CD4-positive, CD25-positive, alpha-beta regulatory T cell (primary cell): ENCODE results near the gene YPEL2. TPM values are rescaled to one million over a fixed set of nuclear protein-coding genes. Genes with fewer than 3 reads are reported as not detected.
"Not testable (repeated sequence)": the region's sequence is repeated elsewhere in the genome, so short reads cannot be mapped to it uniquely, and the experiment has no call there.

Source experiments
- ATAC-seq, 2 donors: fragments of 150-1000 bp; cut with Tn5 transposase; one replicate each; pipeline ENCODE4 v1.10.0; 2021; ENCODE audit warnings: low read depth in 2 of 2, moderate number of reproducible peaks in 2 of 2, moderate library complexity in 1 of 2
- DNase-seq, 3 donors: peaks; one replicate each; pipeline versions ENCODE4 v3.0.0 to v3.0.0-alpha.2; 2012 to 2022; ENCODE audit warnings: mixed read lengths in 1 of 3
- H3K27ac ChIP-seq: one replicate; pipeline ENCODE4 v1.7.0; 2013; ENCODE audit warnings: mild to moderate bottlenecking, low read length; ENCODE audit not compliant: insufficient read depth, poor library complexity, severe bottlenecking
- H3K27me3 ChIP-seq: one replicate; pipeline ENCODE4 v1.7.0; 2013; ENCODE audit warnings: low read length; ENCODE audit not compliant: control insufficient read depth, insufficient read depth
- H3K36me3 ChIP-seq: one replicate; pipeline ENCODE4 v1.7.0; 2013; ENCODE audit warnings: mild to moderate bottlenecking, low read length, moderate library complexity; ENCODE audit not compliant: control insufficient read depth, insufficient read depth
- H3K4me1 ChIP-seq: 2 replicates; pipeline ENCODE4 v1.7.0; 2013; ENCODE audit warnings: mild to moderate bottlenecking, low read length; ENCODE audit not compliant: insufficient read depth, control insufficient read depth, poor library complexity, severe bottlenecking
- H3K4me3 ChIP-seq: one replicate; pipeline ENCODE4 v1.7.0; 2013; ENCODE audit warnings: low read depth, mild to moderate bottlenecking, low read length, moderate library complexity
- H3K9me3 ChIP-seq, 2 experiments: 1 replicate in 1 of 2; 2 replicates in 1 of 2; pipeline ENCODE4 v1.7.0; 2013; ENCODE audit warnings: low read length in 2 of 2, mild to moderate bottlenecking in 1 of 2, moderate library complexity in 1 of 2; ENCODE audit not compliant: control insufficient read depth in 2 of 2
- H3K27ac Mint-ChIP-seq, 3 donors: one replicate each; pipeline ENCODE4 v1.8.0; 2020 to 2022; ENCODE audit warnings: mild to moderate bottlenecking in 3 of 3, mixed read lengths in 3 of 3, moderate library complexity in 2 of 3
- H3K27me3 Mint-ChIP-seq: one replicate; pipeline ENCODE4 v1.8.0; 2022; ENCODE audit warnings: mild to moderate bottlenecking, mixed read lengths
- H3K36me3 Mint-ChIP-seq: one replicate; pipeline ENCODE4 v1.8.0; 2020; ENCODE audit warnings: mixed read lengths
- H3K4me1 Mint-ChIP-seq, 4 donors: one replicate each; pipeline ENCODE4 v1.8.0; 2020 to 2022; ENCODE audit warnings: mixed read lengths in 4 of 4, mild to moderate bottlenecking in 1 of 4
- H3K4me3 Mint-ChIP-seq, 4 donors: one replicate each; pipeline ENCODE4 v1.8.0; 2020 to 2022; ENCODE audit warnings: mild to moderate bottlenecking in 4 of 4, mixed read lengths in 4 of 4, moderate library complexity in 3 of 4
- H3K9me3 Mint-ChIP-seq, 7 donors: one replicate each; pipeline ENCODE4 v1.8.0; 2020 to 2022; ENCODE audit warnings: mixed read lengths in 7 of 7, mild to moderate bottlenecking in 3 of 7, moderate library complexity in 2 of 7
- polyA plus RNA-seq, 4 donors: library from polyadenylated mRNA; unstranded; fragments of 300-500 nt; fragmentation: Illumina TruSeq; gene quantifications; one replicate each; pipeline ENCODE4 v1.2.3, GENCODE V29; 2021
- total RNA-seq: library from RNA; stranded (reverse); gene quantifications from one replicate; pipeline ENCODE4 v1.2.3, GENCODE V29; 2022

YPEL2 gene
- total and polyA plus RNA-seq, 5 donors from 2014 or later, result 35.7 to 64.3 (median 44.8) TPM

DNA sequence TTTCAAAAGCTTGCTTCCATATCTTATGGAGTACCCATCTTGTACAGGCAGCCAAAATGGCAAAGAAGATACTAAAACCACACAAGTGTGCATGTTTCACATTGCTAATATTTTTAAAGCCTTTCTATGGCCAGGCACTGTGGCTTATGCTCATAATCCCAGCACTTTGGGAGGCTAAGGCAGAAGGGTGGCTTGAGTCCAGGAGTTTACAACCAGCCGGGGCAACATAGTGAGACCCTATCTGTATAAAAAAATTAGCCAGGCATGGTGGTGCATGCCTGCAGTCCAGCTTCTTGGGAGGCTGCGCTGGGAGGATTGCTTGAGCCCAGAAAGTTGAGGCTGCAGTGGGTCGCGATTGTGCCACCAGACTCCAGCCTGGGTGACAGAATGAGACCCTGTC, 71.3 kb downstream of the YPEL2 start:
- H3K27ac ChIP-seq, result no peak overlapping the region
- no peak overlapping the region for H3K4me3 ChIP-seq
- Mint-ChIP-seq H3K4me1 (peaks cover 7 to 16% (median 13%) of the 10 kb centered on the region in 4 donors), H3K36me3 (peaks cover 49% of the 10 kb centered on the region), H3K27me3 (no peaks in the 10 kb centered on the region), H3K9me3 (no peaks in the 10 kb centered on the region), H3K4me3 (no peak overlapping the region), H3K27ac (no peak overlapping the region)
- H3K4me1 ChIP-seq, result no peaks in the 10 kb centered on the region
- no peaks in the 10 kb centered on the region for H3K9me3 ChIP-seq
- ATAC-seq, result no peak
- DNase-seq, result no peak
- H3K36me3 ChIP-seq, result peaks cover 53% of the 10 kb centered on the region
- no peaks in the 10 kb centered on the region for H3K27me3 ChIP-seq

DNA sequence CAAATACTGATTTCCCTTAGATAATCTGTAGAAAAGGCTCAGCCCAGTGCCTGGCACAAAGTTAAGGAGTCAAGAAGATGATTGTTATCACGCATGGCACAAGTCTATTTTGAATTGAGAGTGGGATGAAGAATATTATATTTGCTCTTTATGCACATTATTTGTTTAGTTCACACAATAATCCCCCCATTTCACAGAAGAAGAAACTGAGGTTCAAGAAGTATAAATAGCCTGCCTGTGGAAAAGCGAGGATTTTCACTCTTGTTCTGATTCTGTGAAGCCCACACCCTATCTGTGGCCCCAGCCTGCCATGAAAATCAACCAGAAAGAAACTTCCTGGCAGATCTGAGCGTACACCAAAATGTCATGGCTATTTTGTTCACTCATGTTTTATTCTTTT, 73.0 kb downstream of the YPEL2 start:
- Mint-ChIP-seq H3K27ac (peak overlapping the region in 2 of 3 donors; percentile 14 to 55), H3K36me3 (peaks cover 38% of the 10 kb centered on the region), H3K9me3 (peaks cover 0 to 2% (median 0%) of the 10 kb centered on the region in 7 donors), H3K27me3 (no peaks in the 10 kb centered on the region), H3K4me3 (no peak overlapping the region), H3K4me1 (peaks cover 2 to 10% (median 10%) of the 10 kb centered on the region in 4 donors)
- ATAC-seq (no peak), DNase-seq (no peak)
- Histone ChIP-seq H3K36me3 (peaks cover 37% of the 10 kb centered on the region), H3K4me3 (no peak overlapping the region), H3K27ac (no peak overlapping the region), H3K9me3 (no peaks in the 10 kb centered on the region), H3K27me3 (no peaks in the 10 kb centered on the region), H3K4me1 (no peaks in the 10 kb centered on the region)

DNA sequence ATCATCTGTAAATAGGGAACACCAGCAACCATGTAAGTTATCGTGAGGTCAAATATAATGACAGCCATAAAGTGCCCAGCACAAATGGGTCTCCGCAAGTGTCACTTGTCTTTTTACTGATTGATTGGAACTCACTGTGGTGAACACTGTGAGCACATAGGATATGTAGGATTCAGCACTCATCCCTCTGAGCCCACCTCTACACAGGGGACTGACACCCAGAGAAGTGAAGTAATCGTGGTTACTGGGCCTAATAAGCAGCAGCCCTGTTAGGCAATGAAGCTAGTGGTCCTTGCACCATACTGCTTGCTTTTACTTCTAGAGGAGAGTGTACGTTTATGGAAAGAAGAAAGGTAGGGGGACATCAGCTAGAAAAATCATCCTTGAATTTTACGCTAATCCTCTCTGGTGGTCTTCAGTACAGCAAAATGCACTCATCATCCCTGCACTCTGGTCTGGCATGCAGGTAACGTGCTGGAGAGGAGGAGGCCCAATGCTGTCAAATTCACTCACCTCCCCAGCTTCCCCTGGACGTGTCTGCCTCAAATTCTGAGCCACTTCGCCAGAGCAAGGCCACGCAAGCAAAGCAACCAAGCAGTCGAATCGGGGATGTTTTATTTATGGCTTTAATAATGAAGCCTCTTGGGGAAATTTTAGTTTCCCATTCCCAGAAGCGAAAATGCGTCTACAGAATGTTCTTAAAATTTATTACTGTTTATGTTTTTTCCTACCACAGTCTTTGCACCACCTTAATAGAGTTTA, 74.7 kb downstream of the YPEL2 start:
- Histone ChIP-seq H3K4me3 (no peak overlapping the region), H3K9me3 (peaks cover 0 to 5% of the 10 kb centered on the region in 2 experiments), H3K27me3 (no peaks in the 10 kb centered on the region), H3K36me3 (peaks cover 26% of the 10 kb centered on the region), H3K4me1 (no peaks in the 10 kb centered on the region), H3K27ac (no peak overlapping the region)
- no peaks in the 10 kb centered on the region for H3K27me3 Mint-ChIP-seq
- peaks cover 0 to 2% (median 0%) of the 10 kb centered on the region in 7 donors for H3K9me3 Mint-ChIP-seq
- no peak for DNase-seq
- ATAC-seq, result no peak
- peaks cover 32% of the 10 kb centered on the region for H3K36me3 Mint-ChIP-seq
- peaks cover 0 to 10% (median 4%) of the 10 kb centered on the region in 4 donors for H3K4me1 Mint-ChIP-seq
- no peak overlapping the region for H3K4me3 Mint-ChIP-seq
- H3K27ac Mint-ChIP-seq, result peak overlapping the region in 1 of 3 donors; percentile 11

DNA sequence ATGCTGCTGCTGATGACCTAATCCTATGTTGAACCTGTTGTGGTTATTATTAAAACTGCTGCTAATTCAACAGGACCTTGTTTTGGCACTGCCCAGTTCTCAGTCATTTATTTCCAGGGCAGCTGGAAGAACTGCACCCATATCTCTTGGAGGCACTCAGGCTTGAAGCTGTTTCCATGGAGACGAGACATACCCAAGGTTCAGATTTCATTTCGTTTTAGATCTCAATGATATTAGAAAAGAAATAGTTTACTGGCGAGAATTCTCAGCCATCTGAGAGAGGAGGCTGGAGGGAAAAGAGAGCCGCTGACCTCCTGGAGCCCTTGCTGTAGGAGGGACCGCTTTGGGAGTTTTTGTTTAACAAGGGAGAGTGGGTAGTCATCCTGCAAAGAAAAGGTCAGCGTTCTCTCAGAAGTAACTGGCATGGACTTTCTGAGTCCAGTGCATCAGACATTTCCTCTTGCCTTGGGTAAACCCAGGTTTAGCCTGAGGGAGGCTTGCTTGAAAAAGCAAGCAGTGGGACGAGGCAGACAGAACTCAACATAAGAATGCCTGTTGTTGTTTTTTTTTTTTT, 75.4 kb downstream of the YPEL2 start:
- ATAC-seq (no peak), DNase-seq (no peak)
- Mint-ChIP-seq H3K36me3 (peaks cover 32% of the 10 kb centered on the region), H3K9me3 (peaks cover 0 to 2% (median 0%) of the 10 kb centered on the region in 7 donors), H3K4me3 (no peak overlapping the region), H3K27me3 (no peaks in the 10 kb centered on the region), H3K4me1 (peaks cover 0 to 4% (median 1%) of the 10 kb centered on the region in 4 donors), H3K27ac (peak overlapping the region in 1 of 3 donors; percentile 4)
- Histone ChIP-seq H3K9me3 (peaks cover 0 to 5% of the 10 kb centered on the region in 2 experiments), H3K4me3 (no peak overlapping the region), H3K27ac (no peak overlapping the region), H3K4me1 (no peaks in the 10 kb centered on the region), H3K27me3 (no peaks in the 10 kb centered on the region), H3K36me3 (peaks cover 20% of the 10 kb centered on the region)

DNA sequence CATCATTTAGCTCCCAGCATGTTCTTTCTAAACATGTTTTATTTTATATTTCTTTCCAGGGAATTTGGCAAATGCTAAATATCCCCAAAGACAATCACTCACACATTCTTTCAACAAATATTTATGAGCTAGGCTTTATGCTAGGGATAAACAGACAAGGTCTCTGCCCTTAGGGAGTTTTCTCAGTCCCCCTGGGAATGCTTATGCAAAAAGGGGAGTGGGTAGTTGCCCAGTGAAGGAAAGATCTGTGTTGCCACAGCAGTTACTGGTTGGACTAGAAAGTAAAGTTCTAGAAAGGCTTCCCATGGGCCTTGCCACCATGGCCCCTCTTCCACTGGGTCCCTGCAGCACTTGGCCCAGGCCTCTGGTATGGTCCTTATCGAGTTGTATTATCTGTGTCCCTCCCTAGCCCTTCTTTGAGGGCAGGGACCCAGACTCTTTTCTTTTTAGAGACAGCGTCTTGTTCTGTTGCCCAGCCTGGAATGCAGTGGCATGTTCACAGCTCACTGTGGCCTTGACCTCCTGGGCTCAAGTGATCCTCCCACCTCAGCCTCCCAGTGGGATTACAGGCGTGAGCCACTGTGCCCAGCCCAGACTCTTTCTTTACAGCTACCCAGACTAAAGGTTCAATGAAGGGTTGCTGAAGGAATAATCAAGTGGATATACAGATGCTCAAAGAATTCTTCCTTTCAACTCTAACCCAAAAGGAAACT, 78.0 kb downstream of the YPEL2 start:
- H3K27me3 Mint-ChIP-seq, result no peaks in the 10 kb centered on the region
- no peak for ATAC-seq
- H3K27ac Mint-ChIP-seq, result no peak overlapping the region
- H3K36me3 Mint-ChIP-seq, result peaks cover 22% of the 10 kb centered on the region
- Histone ChIP-seq H3K27me3 (no peaks in the 10 kb centered on the region), H3K27ac (no peak overlapping the region), H3K9me3 (peaks cover 0 to 5% of the 10 kb centered on the region in 2 experiments), H3K36me3 (peaks cover 11% of the 10 kb centered on the region), H3K4me1 (no peaks in the 10 kb centered on the region), H3K4me3 (no peak overlapping the region)
- no peak overlapping the region for H3K4me3 Mint-ChIP-seq
- H3K4me1 Mint-ChIP-seq, result peaks cover 0 to 8% (median 5%) of the 10 kb centered on the region in 4 donors
- H3K9me3 Mint-ChIP-seq, result peaks cover 0 to 2% (median 0%) of the 10 kb centered on the region in 7 donors
- no peak for DNase-seq

DNA sequence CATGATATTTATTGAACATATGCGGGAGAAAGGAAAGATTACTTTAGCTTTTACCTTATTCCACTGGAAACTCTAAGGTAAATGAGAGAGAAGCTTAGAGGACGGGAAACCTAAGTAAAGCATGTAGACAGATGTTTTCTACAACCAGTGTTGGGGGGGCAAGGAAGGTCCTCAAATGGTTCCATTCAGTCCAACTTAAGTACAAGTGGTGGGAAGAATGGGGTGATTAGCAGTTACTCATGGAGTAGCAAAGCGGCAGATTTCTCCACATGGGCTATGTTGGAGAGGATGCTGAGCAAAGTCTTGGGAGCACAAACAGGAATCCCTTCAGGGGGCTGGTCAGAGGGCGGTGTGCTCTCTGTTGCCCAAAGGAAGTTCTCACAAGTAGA, 78.6 kb downstream of the YPEL2 start:
- Mint-ChIP-seq H3K27me3 (no peaks in the 10 kb centered on the region), H3K36me3 (peaks cover 22% of the 10 kb centered on the region), H3K4me1 (peaks cover 0 to 8% (median 5%) of the 10 kb centered on the region in 4 donors), H3K9me3 (peaks cover 0 to 2% (median 0%) of the 10 kb centered on the region in 7 donors), H3K27ac (no peak overlapping the region), H3K4me3 (no peak overlapping the region)
- ATAC-seq (no peak), DNase-seq (no peak)
- Histone ChIP-seq H3K9me3 (peaks cover 0 to 5% of the 10 kb centered on the region in 2 experiments), H3K36me3 (peaks cover 8% of the 10 kb centered on the region), H3K27me3 (no peaks in the 10 kb centered on the region), H3K4me3 (no peak overlapping the region), H3K4me1 (no peaks in the 10 kb centered on the region), H3K27ac (no peak overlapping the region)

DNA sequence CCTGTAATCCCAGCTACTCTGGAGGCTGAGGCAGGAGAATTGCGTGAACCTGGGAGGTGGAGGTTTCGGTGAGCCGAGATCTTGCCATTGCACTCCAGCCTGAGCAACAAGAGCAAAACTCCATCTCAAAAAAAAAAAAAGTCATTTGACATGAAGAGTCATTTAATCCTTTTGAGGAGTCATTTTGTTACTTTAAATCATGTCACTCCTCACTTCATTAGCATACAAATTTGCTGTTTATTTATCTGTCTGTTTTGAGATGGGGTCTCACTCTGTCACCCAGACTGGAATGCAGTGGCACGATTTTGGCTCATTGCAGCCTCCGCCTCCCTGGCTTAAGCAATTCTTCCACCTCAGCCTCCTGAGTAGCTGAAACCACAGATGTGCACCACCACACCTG, 81.0 kb downstream of the YPEL2 start:
- ATAC-seq, H3K9me3 Mint-ChIP-seq: not testable (repeated sequence)

More for the DNA sequence above, 81.0 kb downstream of the YPEL2 start:
- not testable (repeated sequence) for DNase-seq, H3K27me3 Mint-ChIP-seq, H3K27ac ChIP-seq, H3K27me3 ChIP-seq, H3K4me1 ChIP-seq, H3K4me3 Mint-ChIP-seq, H3K9me3 ChIP-seq, H3K4me3 ChIP-seq, H3K36me3 Mint-ChIP-seq, H3K36me3 ChIP-seq
- peaks cover 0 to 23% (median 9%) of the 10 kb centered on the region in 4 donors for H3K4me1 Mint-ChIP-seq
- H3K27ac Mint-ChIP-seq, result peak overlapping the region in 1 of 3 donors; percentile 46
